ENCODE data around the gene CDX2.

CDX2 gene

GRCh38 chr13:27927444-27928352 lies 41.4 kb downstream of the CDX2 start:
- no peak for DNase-seq

GRCh38 chr13:27926644-27927434 lies 42.3 kb downstream of the CDX2 start:
- no peak for DNase-seq

- DNase-seq = no peak
These were observed 43.7 kb downstream of the CDX2 start for GRCh38 chr13:27925220-27925991.

GRCh38 chr13:27924529-27925141 lies 44.5 kb downstream of the CDX2 start:
- no peak for DNase-seq

GRCh38 chr13:27923794-27924528 lies 45.2 kb downstream of the CDX2 start:
- DNase-seq = no peak

GRCh38 chr13:27922883-27923612 lies 46.1 kb downstream of the CDX2 start:
- DNase-seq = no peak

- no peak for DNase-seq
These were observed 46.9 kb downstream of the CDX2 start for GRCh38 chr13:27921961-27922882.

- DNase-seq = no peak
These were observed 47.6 kb downstream of the CDX2 start for GRCh38 chr13:27921421-27921960.

GRCh38 chr13:27920677-27921420 lies 48.3 kb downstream of the CDX2 start:
- no peak for DNase-seq

GRCh38 chr13:27919934-27920676 lies 49.0 kb downstream of the CDX2 start, which contains the start of gene PDX1:
Gene PDX1 (plus strand): TSS chr13:27920000. CDS start chr13:27920139, 139 bp downstream.
- no peak for DNase-seq

GRCh38 chr13:27919659-27919933 lies 49.5 kb downstream of the CDX2 start:
- no peak for DNase-seq

GRCh38 chr13:27918918-27919658 lies 50.0 kb downstream of the CDX2 start:
- DNase-seq = no peak

- DNase-seq = no peak
These were observed 50.8 kb downstream of the CDX2 start for GRCh38 chr13:27918041-27918917.

- DNase-seq = no peak
These were observed 51.8 kb downstream of the CDX2 start for GRCh38 chr13:27917121-27917947.
